Body of pancreas (tissue), 4 donors: ENCODE results near the gene HADHB. TPM values are rescaled to one million over a fixed set of nuclear protein-coding genes. Genes with fewer than 3 reads are reported as not detected.

Source experiments
- ATAC-seq: fragments of 150-250 bp; one replicate; pipeline ENCODE4 v1.9.1; 2016
- DNase-seq, 4 donors: peaks; one replicate each; pipeline ENCODE4 v3.0.0-alpha.2; 2019
- H3K27ac ChIP-seq, 4 donors: fragments of 200-600 bp; sonication (generic); 1 replicate in 3 of 4; 2 replicates in 1 of 4; pipeline versions ENCODE4 v1.5.1 to v1.6.1; 2016 to 2019; ENCODE audit warnings: mild to moderate bottlenecking in 1 of 4, mixed read lengths in 1 of 4, moderate library complexity in 1 of 4
- H3K27me3 ChIP-seq, 2 donors: fragments of 200-600 bp; sonication (generic); one replicate each; pipeline ENCODE4 v1.6.0; 2016; ENCODE audit warnings: mild to moderate bottlenecking in 1 of 2
- H3K36me3 ChIP-seq, 2 donors: fragments of 200-600 bp; sonication (generic); replicated peaks in 1 of 2; 2 replicates each; pipeline ENCODE4 v1.5.1; 2016; ENCODE audit warnings: low read depth in 2 of 2; ENCODE audit not compliant: insufficient read depth in 1 of 2
- H3K4me1 ChIP-seq: fragments of 200-600 bp; sonication (generic); one replicate; pipeline ENCODE4 v1.6.0; 2016
- H3K4me3 ChIP-seq, 2 donors: fragments of 200-600 bp; sonication (generic); 1 replicate in 1 of 2; 2 replicates in 1 of 2; pipeline ENCODE4 v1.5.1; 2016 to 2019
- H3K9me3 ChIP-seq, 3 donors: fragments of 200-600 bp; sonication (generic); 1 replicate in 2 of 3; 2 replicates in 1 of 3; pipeline ENCODE4 v1.5.1; 2016
- CTCF ChIP-seq, 7 experiments: fragments of 450-650 bp in 4 of 7; fragments of 200-600 bp in 3 of 7; sonication (generic) in 3 of 7; IDR thresholded peaks; one replicate each; pipeline ENCODE4 v1.5.1; 2016 to 2019; ENCODE audit warnings: antibody characterized with exemption in 7 of 7
- POLR2A ChIP-seq, 3 donors: fragments of 450-650 bp; IDR thresholded peaks; one replicate each; pipeline ENCODE4 v1.6.1; 2016; ENCODE audit warnings: antibody characterized with exemption in 3 of 3, mild to moderate bottlenecking in 2 of 3
- WGBS, 2 donors: methylation state at CpG; one replicate each; pipeline ENCODE4 v1.1.5; 2017; 5-methylcytosine and 5-hydroxymethylcytosine counted together
- intact Hi-C: fragments of 100-400 bp; cut with DNase I; formaldehyde crosslinking; loops from one replicate; pipeline ENCODE4 v1.15.1; 2023
- total RNA-seq, 2 donors: library from RNA; depleted of rRNA; stranded (reverse); fragments of >200 nt; gene quantifications; one replicate each; pipeline ENCODE4 v1.1.0, GENCODE V29; 2016

The HADHB gene
- total RNA-seq, 2 donors from 2014 or later = 108 to 127 TPM

GRCh38 chr2:26230806-26231205 lies 13.9 kb upstream of the HADHB start:
- intact Hi-C loops = loop anchor here (10.0 kb wide), 1 partner anchor 54 kb away; no protein-coding TSS in a partner anchor
- peaks cover 20 to 28% of the 10 kb centered on the region in 2 donors for H3K36me3 ChIP-seq
- H3K4me1 ChIP-seq = no peaks in the 10 kb centered on the region
- TF ChIP-seq POLR2A (IDR thresholded peaks at IDR 0.05) = no peak
- TF ChIP-seq CTCF (IDR thresholded peaks at IDR 0.05) = no peak
- no peaks in the 10 kb centered on the region for H3K9me3 ChIP-seq
- DNase-seq = no peak
- H3K4me3 ChIP-seq = no peak overlapping the region
- no peak for ATAC-seq
- 94 to 100% methylated on average over 2 of the region's 2 CpGs for WGBS, 2 donors
- no peaks in the 10 kb centered on the region for H3K27me3 ChIP-seq
- no peak overlapping the region for H3K27ac ChIP-seq

DNA sequence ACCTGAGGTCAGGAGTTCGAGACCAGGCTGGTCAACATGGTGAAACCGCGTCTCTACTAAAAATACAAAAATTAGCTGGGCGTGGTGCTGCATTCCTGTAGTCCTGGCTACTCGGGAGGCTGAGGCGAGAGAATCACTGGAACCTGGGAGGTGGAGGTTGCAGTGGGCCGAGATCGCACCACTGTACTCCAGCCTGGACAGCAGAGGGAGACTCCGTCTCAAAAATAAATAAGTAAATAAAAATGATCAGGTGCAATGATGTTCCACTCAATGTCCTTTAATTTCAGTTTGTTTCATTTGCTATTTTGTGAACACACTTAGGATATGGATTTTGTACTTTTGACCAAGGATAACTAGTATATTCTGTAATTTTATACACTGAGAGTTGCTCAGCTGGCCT lies 9.7 kb upstream of the HADHB start:
- WGBS, 2 donors = 88 to 91% methylated on average over 9 of the region's 9 CpGs
- peak in 2 of 4 donors; percentile 16 to 29 for DNase-seq
- Histone ChIP-seq H3K4me1 (peaks cover 24% of the 10 kb centered on the region), H3K27me3 (no peaks in the 10 kb centered on the region), H3K27ac (no peak overlapping the region), H3K9me3 (no peaks in the 10 kb centered on the region), H3K36me3 (peaks cover 21% of the 10 kb centered on the region in 2 donors), H3K4me3 (no peak overlapping the region)
- TF ChIP-seq CTCF (IDR thresholded peaks at IDR 0.05) (peak in 5 of 7 experiments; percentile 23 to 55 (median 46)), POLR2A (IDR thresholded peaks at IDR 0.05) (no peak)
- ATAC-seq = no peak
- intact Hi-C loops = loop anchor here (10.0 kb wide), 1 partner anchor 50 kb away; no protein-coding TSS in a partner anchor

GRCh38 chr2:26237868-26238267 lies 6.9 kb upstream of the HADHB start:
- Histone ChIP-seq H3K27ac (peak overlapping the region in 3 of 4 donors; percentile 15 to 51 (median 15)), H3K9me3 (no peaks in the 10 kb centered on the region), H3K27me3 (no peaks in the 10 kb centered on the region), H3K4me1 (peaks cover 52% of the 10 kb centered on the region), H3K36me3 (peaks cover 14 to 21% of the 10 kb centered on the region in 2 donors), H3K4me3 (no peak overlapping the region)
- DNase-seq (no peak), ATAC-seq (no peak)
- intact Hi-C loops = loop anchor here (10.0 kb wide), 1 partner anchor 47 kb away; no protein-coding TSS in a partner anchor
- no peak for TF ChIP-seq POLR2A (IDR thresholded peaks at IDR 0.05)
- TF ChIP-seq CTCF (IDR thresholded peaks at IDR 0.05) = no peak
- 69 to 85% methylated on average over 1 of the region's 1 CpG for WGBS, 2 donors

DNA sequence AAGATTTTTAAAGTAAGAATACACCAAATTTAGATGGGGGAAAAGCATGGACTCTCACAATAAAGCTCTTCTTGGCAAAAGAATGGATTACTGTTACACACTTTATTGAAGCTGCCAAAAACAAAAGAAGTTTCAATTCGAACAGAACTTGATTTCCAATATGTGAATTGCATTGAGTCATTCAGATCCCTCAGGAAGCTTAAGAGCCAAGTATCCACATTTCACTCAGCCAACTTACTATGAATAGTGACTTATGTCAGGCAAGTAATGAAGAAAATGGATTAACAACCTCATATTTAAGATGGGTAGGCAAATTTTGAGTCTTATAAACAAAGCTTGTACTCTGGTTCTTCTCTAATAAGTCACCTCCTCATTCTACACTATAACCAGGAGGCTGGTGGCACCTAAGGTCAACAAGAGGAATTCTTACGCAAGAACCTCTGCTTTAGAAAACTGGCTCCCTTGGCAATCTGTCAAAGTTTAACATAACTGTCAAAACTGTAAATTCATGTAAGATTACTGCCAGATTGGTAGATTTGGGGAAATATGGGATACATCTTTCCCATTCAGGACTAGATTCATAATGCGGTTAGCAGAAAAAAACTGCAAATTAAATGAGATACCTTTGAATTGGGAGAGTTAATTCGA lies 6.3 kb upstream of the HADHB start:
- TF ChIP-seq CTCF (IDR thresholded peaks at IDR 0.05) = no peak
- no peak for TF ChIP-seq POLR2A (IDR thresholded peaks at IDR 0.05)
- H3K27ac ChIP-seq = peak overlapping the region; percentile 15 to 51 (median 24)
- intact Hi-C loops = loop anchor here (10.0 kb wide), 1 partner anchor 46 kb away; no protein-coding TSS in a partner anchor
- peaks cover 12 to 16% of the 10 kb centered on the region in 2 donors for H3K36me3 ChIP-seq
- no peaks in the 10 kb centered on the region for H3K27me3 ChIP-seq
- DNase-seq (peak in 3 of 4 donors; percentile 43 to 55 (median 48)), ATAC-seq (no peak)
- no peak overlapping the region for H3K4me3 ChIP-seq
- no peaks in the 10 kb centered on the region for H3K9me3 ChIP-seq
- H3K4me1 ChIP-seq = peaks cover 53% of the 10 kb centered on the region
- 60% methylated on average over 4 of the region's 4 CpGs for WGBS, 2 donors
